ENCODE measurements around the gene CAGE1.

DNA sequence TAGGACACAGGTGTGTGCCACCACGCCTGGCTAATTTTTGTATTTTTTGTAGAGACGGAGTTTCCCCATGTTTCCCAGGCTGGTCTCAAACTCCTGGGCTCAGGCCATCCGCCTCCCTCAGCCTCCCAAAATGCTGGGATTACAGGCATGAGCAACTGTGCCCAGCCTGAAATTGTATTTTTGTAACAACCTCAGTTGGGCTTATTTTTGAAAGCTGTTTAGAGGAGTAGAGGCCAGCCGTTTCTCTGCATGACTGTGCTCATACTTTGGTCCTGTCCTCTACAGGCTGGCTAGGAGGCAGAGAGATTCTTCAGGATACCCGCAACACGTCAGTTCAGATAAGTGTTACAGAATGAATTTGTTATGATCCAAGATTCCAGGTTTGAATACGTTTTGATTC is 22.1 kb downstream of the CAGE1 start:
- no peak for TF ChIP-seq CTCF (IDR thresholded peaks at IDR 0.05)
- TF ChIP-seq ZFX (IDR thresholded peaks at IDR 0.05; ENCODE audit: borderline replicate concordance): no peak
